GM06990 (cell line): ENCODE data around the gene WNT10A.

Experiments used
- DNase-seq: peaks from one replicate; pipeline ENCODE4 v3.0.0-alpha.2; 2011; ENCODE audit not compliant: insufficient read length; ENCODE audit errors: extremely low read depth
- H3K27me3 ChIP-seq: replicated peaks from 2 replicates; pipeline ENCODE4 v1.6.0; 2011; ENCODE audit warnings: low read length; ENCODE audit not compliant: control insufficient read depth, insufficient read depth
- H3K36me3 ChIP-seq: 2 replicates; pipeline ENCODE4 v1.5.1; 2011; ENCODE audit warnings: low read length; ENCODE audit not compliant: control insufficient read depth, insufficient read depth
- H3K4me3 ChIP-seq: replicated peaks from 2 replicates; pipeline ENCODE4 v1.5.1; 2011; ENCODE audit warnings: low read depth, mild to moderate bottlenecking, control low read depth, low read length
- CTCF ChIP-seq: IDR thresholded peaks from 2 replicates; pipeline ENCODE4 v1.5.1; 2011; ENCODE audit warnings: low read length, control low read depth, mild to moderate bottlenecking, inconsistent platforms; ENCODE audit not compliant: insufficient read depth, poor library complexity, severe bottlenecking

The WNT10A gene

GRCh38 chr2:218890369-218890768 is 9.7 kb downstream of the WNT10A start:
- Histone ChIP-seq H3K36me3 (0 out of 2 replicates have a peak, but pooled peaks cover 1% of the 10 kb centered on the region), H3K27me3 (no peaks in the 10 kb centered on the region), H3K4me3 (no peak overlapping the region)
- no peak for TF ChIP-seq CTCF
- no peak for DNase-seq

GRCh38 chr2:218891275-218892135 is 10.9 kb downstream of the WNT10A start:
- no peak for DNase-seq
- no peaks in the 10 kb centered on the region for H3K27me3 ChIP-seq
- H3K36me3 ChIP-seq: 0 out of 2 replicates have a peak, but pooled peaks cover 1% of the 10 kb centered on the region
- H3K4me3 ChIP-seq: no peak overlapping the region
- no peak for TF ChIP-seq CTCF

- peak; percentile 59 for TF ChIP-seq CTCF
- Histone ChIP-seq H3K27me3 (no peaks in the 10 kb centered on the region), H3K4me3 (peak overlapping the region; percentile 80), H3K36me3 (0 out of 2 replicates have a peak, but pooled peaks cover 1% of the 10 kb centered on the region)
- peak; percentile 94 for DNase-seq
These were observed 12.2 kb downstream of the WNT10A start for GRCh38 chr2:218892693-218893348.

GRCh38 chr2:218893349-218894150 is 12.9 kb downstream of the WNT10A start:
- Histone ChIP-seq H3K4me3 (peak overlapping the region; percentile 80), H3K27me3 (no peaks in the 10 kb centered on the region), H3K36me3 (0 out of 2 replicates have a peak, but pooled peaks cover 1% of the 10 kb centered on the region)
- no peak for TF ChIP-seq CTCF
- DNase-seq: no peak

GRCh38 chr2:218894151-218894879 is 13.7 kb downstream of the WNT10A start:
- no peak for DNase-seq
- 0 out of 2 replicates have a peak, but pooled peaks cover 1% of the 10 kb centered on the region for H3K36me3 ChIP-seq
- no peak for TF ChIP-seq CTCF
- peak overlapping the region; percentile 80 for H3K4me3 ChIP-seq
- H3K27me3 ChIP-seq: no peaks in the 10 kb centered on the region
